ENCODE results near the gene SLC37A1.

Gene SLC37A1

GRCh38 chr21:42580793-42581321 lies 67.2 kb downstream of the SLC37A1 start:
- DNase-seq = no peak

DNA sequence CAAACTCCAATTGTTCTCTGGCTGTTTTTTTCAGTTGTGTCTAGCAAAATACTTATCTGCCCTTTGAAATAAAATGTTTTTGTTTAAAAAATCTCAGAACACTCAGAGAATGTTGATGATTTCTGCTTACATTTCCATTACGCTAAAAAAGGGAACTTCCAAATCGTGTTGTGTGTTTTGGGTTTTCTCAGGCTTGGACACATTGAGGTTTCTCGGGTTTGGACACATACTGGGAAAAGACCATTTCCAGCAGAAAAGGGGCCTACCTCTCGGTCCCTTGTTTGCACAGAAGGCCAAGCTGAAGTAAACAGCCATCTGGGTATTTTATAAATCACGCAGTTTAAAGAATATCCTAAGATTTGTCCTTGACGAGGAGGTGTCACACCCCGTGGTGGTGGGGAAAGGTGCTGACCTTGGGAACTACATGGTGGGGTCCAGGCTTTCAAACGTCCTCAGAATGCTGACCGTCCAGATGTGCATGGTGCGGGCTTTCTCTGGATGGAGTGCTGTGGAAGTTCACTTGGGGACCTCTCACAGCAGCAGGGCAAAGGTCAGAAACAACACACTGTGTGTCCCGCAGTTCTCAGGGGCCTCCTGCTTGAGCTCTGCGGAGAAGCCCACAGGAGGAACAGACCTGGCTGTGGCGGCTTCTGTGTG lies 67.8 kb downstream of the SLC37A1 start:
- DNase-seq = no peak

DNA sequence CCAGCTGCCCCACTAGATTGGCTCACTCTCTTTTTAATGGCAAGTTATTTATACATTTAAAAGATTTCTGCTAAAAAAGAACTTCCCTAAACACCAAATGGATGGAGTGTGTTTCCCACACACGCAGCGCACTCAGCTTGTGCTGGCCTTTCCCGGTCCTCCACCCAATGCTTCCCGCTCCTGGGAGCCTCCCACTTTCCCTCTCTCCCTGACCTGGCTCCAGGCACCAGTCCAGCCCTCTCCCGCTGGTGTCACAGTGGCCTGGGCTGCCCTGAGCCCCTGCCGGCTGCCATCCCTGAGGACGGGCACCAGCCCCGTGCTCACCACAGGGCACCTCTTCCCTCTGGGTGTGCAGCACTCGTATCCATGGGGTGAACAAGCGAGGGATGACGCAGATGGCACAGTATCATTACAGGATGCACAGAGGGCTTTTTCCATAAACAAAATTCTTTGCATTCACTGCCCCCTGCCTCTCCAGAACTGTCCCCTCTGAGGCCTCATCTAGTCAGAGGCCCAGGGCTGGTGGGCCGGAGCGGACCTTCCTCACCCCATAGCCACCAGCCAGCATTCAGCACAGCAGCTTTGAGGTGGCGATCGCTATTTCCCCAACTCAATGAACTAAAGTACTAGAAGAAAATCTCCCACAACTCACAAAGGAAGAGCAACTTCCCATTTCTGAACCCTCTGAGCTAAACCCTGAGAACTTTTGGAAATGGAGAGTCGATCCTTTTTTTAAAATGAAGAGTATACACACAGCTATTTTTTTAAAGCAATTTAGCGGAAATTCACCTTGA lies 68.5 kb downstream of the SLC37A1 start:
- no peak for DNase-seq

DNA sequence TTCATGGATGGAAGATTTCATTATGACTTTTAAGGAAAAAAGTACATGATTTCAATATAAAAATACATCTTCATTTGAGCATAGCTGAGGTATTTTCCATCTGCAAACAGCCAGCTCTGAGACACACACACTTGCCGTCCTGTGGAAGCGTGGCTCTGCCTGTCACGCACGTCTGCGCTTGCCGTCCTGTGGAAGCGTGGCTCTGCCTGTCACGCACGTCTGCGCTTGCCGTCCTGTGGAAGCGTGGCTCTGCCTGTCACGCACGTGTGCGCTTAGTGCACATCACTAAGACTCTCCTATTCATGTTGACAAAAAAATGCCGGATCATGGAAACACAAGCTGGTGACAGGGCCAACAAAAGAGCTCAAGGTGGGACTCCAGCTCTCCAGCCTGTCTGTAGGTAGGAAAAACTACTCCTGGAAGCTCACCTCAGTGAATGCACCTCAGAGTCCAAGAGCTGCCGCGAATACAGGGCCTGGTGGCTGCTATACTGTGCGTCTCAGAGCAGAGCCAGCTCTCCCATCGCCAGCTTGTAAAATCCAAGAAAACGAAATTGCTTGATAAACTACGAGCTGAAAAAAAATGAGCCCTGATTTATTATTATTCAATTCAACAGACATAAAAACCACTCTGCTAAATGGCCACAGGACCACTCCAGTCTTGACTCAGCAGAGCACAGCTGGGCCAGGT lies 69.3 kb downstream of the SLC37A1 start:
- DNase-seq = no peak

- DNase-seq = no peak
Observed at GRCh38 chr21:42583477-42584295, 70.0 kb downstream of the SLC37A1 start.

GRCh38 chr21:42584296-42584641 lies 70.6 kb downstream of the SLC37A1 start:
- DNase-seq = no peak

- no peak for DNase-seq
Observed at GRCh38 chr21:42585881-42586280, 72.2 kb downstream of the SLC37A1 start.

DNA sequence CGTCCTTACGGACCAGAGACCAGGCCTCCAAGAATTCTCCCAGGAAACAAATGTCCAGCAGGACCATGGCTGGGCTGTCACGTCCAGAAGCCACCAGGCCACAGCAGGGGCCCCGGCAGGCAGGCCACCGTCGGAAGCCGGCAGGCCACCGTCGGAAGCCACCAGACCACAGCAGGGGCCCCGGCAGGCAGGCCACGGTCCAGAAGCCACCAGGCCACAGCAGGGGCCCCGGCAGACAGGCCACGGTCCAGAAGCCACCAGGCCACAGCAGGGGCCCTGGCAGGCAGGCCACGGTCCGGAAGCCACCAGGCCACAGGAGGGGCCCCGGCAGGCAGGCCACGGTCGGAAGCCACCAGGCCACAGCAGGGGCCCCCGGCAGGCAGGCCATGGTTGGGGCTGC lies 72.8 kb downstream of the SLC37A1 start:
- DNase-seq = no peak

- DNase-seq = no peak
Observed at GRCh38 chr21:42587036-42587435, 73.4 kb downstream of the SLC37A1 start.

DNA sequence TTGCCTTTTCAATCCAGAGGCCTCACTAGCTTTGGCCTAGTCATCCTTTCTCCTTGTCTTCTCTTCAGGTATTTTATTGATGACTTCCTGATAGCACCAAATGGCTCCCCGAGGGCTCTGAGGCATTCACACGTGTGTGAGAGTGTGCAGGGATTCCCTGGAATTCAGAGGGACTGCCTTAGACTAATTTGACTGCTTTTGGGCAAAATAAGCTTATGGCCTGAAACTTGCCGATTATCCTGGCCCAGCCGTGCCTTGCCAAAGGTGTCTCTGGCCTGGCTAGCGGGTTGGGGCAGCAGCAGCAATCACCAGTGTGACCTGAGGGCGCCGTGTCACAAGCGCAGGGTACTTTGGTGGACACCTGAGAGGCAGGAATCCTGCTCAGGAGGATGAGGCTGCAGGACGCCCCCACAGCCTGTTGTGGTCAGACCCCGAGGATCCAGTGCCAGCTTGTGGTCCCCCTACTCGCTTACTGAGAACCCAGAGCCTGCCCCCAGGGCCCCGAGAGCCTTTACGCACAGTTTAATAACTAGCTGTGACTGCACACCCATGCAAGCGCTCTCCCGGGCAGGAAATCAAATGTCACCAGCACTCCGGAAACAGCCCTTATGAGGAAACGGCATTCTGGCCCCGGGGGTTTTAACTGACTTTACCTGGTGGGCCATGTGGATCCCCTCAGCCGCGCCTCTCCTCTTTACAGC lies 76.9 kb downstream of the SLC37A1 start:
- no peak for DNase-seq

DNA sequence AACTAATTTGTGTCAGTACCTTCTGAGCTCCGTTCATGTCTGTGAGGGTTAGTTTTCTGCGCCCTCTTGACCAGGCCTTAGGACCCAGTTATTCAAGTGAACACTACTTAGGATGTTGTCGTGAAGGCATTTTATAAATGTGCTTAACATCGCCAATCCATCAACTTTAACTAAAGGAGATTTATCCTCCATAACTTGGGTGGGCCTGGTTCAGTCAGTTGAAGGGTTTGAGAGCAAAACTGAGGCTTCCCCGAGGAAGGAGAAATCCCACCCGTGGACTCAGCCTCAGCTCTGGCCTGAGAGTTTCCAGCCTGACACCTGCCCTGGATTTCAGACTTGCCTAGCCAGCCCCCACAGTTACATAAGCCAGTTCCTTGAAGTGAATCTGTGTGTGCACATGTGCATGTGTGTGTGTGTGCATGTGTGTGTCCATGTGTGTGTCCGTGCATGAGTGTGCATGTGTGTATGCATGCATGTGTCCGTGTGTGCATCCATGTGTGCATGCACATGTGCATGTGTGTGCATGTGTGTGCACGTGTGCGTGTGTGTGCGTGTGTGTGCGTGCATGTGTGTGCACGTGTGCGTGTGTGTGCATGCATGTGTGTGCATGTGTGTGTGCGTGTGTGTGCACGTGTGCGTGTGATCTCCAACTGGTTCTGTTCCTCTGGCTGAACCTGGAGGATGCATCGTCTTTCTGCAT lies 77.7 kb downstream of the SLC37A1 start:
- DNase-seq = no peak

- no peak for DNase-seq
Observed at GRCh38 chr21:42592156-42592820, 78.6 kb downstream of the SLC37A1 start.

DNA sequence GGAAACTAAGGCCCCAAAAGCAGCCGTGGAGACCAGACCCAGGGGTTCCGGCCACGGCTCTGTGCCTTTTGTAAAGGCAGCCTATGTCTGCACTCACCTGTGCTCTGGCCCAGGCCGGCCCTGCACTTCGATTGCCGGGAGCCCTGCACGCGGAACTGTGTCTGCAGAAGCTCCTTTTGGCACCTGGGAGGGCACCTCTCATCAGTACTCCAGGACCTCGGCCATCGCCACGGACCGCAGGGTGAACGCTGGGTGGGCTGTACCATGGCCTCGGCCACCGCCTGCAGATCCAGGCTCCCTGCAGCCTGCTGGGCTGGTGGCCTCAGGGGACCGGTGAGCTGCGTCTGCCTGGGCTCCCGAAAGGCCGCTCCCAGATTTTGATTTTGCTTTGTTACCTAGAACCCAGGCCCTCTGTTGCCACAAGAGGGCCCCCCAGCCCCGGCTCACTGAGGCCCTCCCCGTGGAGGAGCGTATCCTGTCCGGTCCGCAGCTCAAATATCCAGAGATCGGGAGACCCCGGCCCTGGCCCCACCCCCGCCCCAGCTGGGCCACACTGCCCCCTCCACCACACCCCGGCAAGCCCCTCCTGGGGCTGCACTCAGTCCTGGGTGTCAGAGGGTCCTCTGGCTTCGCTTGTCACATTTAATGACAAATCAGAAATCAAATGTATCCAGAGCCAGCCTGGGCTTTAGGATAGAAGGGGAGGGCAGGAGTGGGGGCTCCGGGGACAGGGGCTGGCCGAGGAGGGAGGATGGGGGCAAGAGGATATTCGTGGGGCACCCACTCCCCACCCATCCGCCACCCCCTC lies 79.6 kb downstream of the SLC37A1 start:
- DNase-seq = peak; percentile 83

GRCh38 chr21:42594616-42595282 lies 81.1 kb downstream of the SLC37A1 start:
- DNase-seq = no peak

DNA sequence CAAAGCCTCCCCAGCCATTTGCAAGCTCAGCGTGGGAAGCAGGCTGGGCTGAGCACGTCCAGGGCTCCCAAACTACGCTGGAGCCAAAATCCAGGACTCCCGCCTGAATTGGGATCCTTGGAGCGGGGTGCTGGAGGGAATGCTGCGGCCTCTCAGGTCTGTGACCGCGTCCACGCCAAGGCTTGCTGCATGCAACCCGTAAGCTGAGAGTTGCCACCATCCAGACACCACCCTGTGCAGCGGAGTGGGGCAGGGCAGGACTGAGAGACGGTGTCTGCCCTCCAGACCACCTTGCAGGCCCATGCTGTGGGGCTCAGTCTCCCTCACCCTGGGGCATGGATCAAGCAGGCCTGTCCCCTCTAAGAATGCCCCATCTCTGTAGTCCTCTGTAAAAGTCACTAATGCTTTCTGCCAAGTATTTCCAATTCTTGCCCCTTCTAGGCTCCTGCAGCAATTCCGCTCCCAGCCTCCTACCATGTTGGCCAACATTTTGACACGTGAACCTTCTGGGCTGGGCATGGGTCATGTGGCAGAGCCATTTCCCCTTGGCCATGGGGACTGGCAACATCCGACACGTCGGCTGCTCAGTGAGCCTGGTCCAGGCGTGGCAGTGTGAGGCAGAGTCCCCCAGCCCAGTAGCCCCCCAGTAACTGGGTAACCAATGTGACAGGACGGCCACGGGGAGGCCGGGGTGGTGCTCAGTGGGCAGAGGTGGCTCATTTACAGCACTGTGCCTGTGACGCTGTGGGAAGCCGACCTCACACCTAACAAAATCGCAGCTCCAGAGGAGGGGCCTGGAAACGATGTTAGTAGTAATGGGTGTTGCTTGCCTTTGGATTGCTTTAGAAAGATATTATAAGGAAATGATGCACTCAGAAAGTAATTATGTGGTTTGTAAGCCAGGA lies 81.9 kb downstream of the SLC37A1 start:
- DNase-seq = no peak

GRCh38 chr21:42596657-42597056 lies 83.0 kb downstream of the SLC37A1 start:
- no peak for DNase-seq

- DNase-seq = no peak
Observed at GRCh38 chr21:42597487-42598158, 84.0 kb downstream of the SLC37A1 start.

All from OCI-M1 (cell line).